ENCODE results near the gene SCAMP4.

SCAMP4 gene

GRCh38 chr19:1863638-1864479 is 41.3 kb upstream of the SCAMP4 start (continued):
- TF ChIP-seq ZNF561 (tag by site-specific recombination; IDR thresholded peaks at IDR 0.05; ENCODE audit: borderline replicate concordance) (0 out of 2 replicates have a peak, but pooled peaks have one; percentile 22), ZNF677 (tag by site-specific recombination; IDR thresholded peaks at IDR 0.05) (no peak), ZFP37 (tag by site-specific recombination; IDR thresholded peaks at IDR 0.05) (no peak), ZNF596 (tag by site-specific recombination; IDR thresholded peaks at IDR 0.05) (no peak), ZNF24 (tag by site-specific recombination; IDR thresholded peaks at IDR 0.05) (peak; percentile 76; the same call in 1 of the 2 replicates), ZNF548 (tag by site-specific recombination; IDR thresholded peaks at IDR 0.05) (no peak), ZNF157 (tag by site-specific recombination; IDR thresholded peaks at IDR 0.05) (no peak), ZNF184 (tag by site-specific recombination; IDR thresholded peaks at IDR 0.05) (no peak), ZNF10 (tag by site-specific recombination; IDR thresholded peaks at IDR 0.05) (no peak), ZNF707 (tag by site-specific recombination; IDR thresholded peaks at IDR 0.05) (no peak), ZNF610 (tag by site-specific recombination; IDR thresholded peaks at IDR 0.05; ENCODE audit: borderline replicate concordance) (no peak), ZBTB21 (tag by site-specific recombination; IDR thresholded peaks at IDR 0.05) (no peak), ZNF416 (tag by site-specific recombination; IDR thresholded peaks at IDR 0.05) (no peak), ZNF404 (tag by site-specific recombination; IDR thresholded peaks at IDR 0.05) (no peak), ZNF76 (tag by site-specific recombination; IDR thresholded peaks at IDR 0.05; ENCODE audit: borderline replicate concordance, low read depth) (peak; percentile 21; the same call in 1 of the 2 replicates), CTCF (tag by site-specific recombination; IDR thresholded peaks at IDR 0.05) (no peak), ZFP41 (tag by site-specific recombination; IDR thresholded peaks at IDR 0.05; ENCODE audit: borderline replicate concordance) (no peak), ZNF19 (tag by site-specific recombination; IDR thresholded peaks at IDR 0.05; ENCODE audit: low read depth) (no peak), ZNF670 (tag by site-specific recombination; IDR thresholded peaks at IDR 0.05; ENCODE audit: low read depth) (no peak), ZNF214 (tag by site-specific recombination; IDR thresholded peaks at IDR 0.05; ENCODE audit: borderline replicate concordance) (no peak), ZNF133 (tag by site-specific recombination; IDR thresholded peaks at IDR 0.05) (no peak), ZNF341 (tag by site-specific recombination; IDR thresholded peaks at IDR 0.05; ENCODE audit: low read depth) (no peak), ZNF335 (tag by site-specific recombination; conservative IDR thresholded peaks at IDR 0.05) (no peak; the same call in 1 of the 2 replicates), ZBTB17 (tag by site-specific recombination; IDR thresholded peaks at IDR 0.05) (no peak), ZNF138 (tag by site-specific recombination; IDR thresholded peaks at IDR 0.05; ENCODE audit: borderline replicate concordance) (no peak), GLIS1 (tag by site-specific recombination; IDR thresholded peaks at IDR 0.05) (peak; percentile 32; the same call in 1 of the 2 replicates), YY1 (tag by site-specific recombination; IDR thresholded peaks at IDR 0.05) (peak; percentile 26; the same call in 1 of the 2 replicates), ZNF792 (tag by site-specific recombination; IDR thresholded peaks at IDR 0.05) (no peak), ZNF433 (tag by site-specific recombination; IDR thresholded peaks at IDR 0.05; ENCODE audit: low read depth) (no peak), ZNF501 (tag by site-specific recombination; IDR thresholded peaks at IDR 0.05) (no peak), PRDM1 (tag by site-specific recombination; IDR thresholded peaks at IDR 0.05) (no peak), PRDM10 (tag by site-specific recombination; IDR thresholded peaks at IDR 0.05) (no peak), MYNN (tag by site-specific recombination; IDR thresholded peaks at IDR 0.05; ENCODE audit: borderline replicate concordance) (no peak), ZNF248 (tag by site-specific recombination; IDR thresholded peaks at IDR 0.05) (no peak), KLF1 (tag by site-specific recombination; IDR thresholded peaks at IDR 0.05) (peak; percentile 73)
- TF ChIP-seq, protein P1, sequence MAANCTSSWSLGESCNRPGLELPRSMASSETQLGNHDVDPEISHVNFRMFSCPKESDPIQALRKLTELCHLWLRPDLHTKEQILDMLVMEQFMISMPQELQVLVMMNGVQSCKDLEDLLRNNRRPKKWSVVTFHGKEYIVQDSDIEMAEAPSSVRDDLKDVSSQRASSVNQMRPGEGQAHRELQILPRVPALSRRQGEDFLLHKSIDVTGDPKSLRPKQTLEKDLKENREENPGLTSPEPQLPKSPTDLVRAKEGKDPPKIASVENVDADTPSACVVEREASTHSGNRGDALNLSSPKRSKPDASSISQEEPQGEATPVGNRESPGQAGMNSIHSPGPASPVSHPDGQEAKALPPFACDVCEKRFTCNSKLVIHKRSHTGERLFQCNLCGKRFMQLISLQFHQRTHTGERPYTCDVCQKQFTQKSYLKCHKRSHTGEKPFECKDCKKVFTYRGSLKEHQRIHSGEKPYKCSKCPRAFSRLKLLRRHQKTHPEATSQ (tag by site-specific recombination; IDR thresholded peaks at IDR 0.05), result no peak

Data from HEK293 (cell line).